ENCODE data around the gene SPACA4.
"Not testable (repeated sequence)": the region's sequence is repeated elsewhere in the genome, so short reads cannot be mapped to it uniquely, and the experiment has no call there.

The SPACA4 gene

GRCh38 chr19:48630296-48631063 is 23.9 kb downstream of the SPACA4 start:
- peak overlapping the region in 1 of 2 donors; percentile 10 for H3K4me3 ChIP-seq (replicated peaks in 1 of 2; ENCODE audit: low read depth in 2 of 2, low read length in 2 of 2)
- peak; percentile 10 for TF ChIP-seq CTCF (IDR thresholded peaks at IDR 0.05; ENCODE audit: low read depth, low read length)
- peak; percentile 58 to 87 for DNase-seq (ENCODE audit: low read depth in 2 of 2)

GRCh38 chr19:48631225-48631624 is 24.7 kb downstream of the SPACA4 start:
- no peak for TF ChIP-seq CTCF (IDR thresholded peaks at IDR 0.05; ENCODE audit: low read depth, low read length)
- no peak overlapping the region for H3K4me3 ChIP-seq (replicated peaks in 1 of 2; ENCODE audit: low read depth in 2 of 2, low read length in 2 of 2)
- DNase-seq (ENCODE audit: low read depth in 2 of 2): no peak

- not testable (repeated sequence) for H3K4me3 ChIP-seq (replicated peaks in 1 of 2; ENCODE audit: low read depth in 2 of 2, low read length in 2 of 2); DNase-seq (ENCODE audit: low read depth in 2 of 2)
Observed at GRCh38 chr19:48632286-48632685, 25.7 kb downstream of the SPACA4 start.

GRCh38 chr19:48632692-48633147 is 26.2 kb downstream of the SPACA4 start:
- no peak for TF ChIP-seq CTCF (IDR thresholded peaks at IDR 0.05; ENCODE audit: low read depth, low read length)
- H3K4me3 ChIP-seq (replicated peaks in 1 of 2; ENCODE audit: low read depth in 2 of 2, low read length in 2 of 2): no peak overlapping the region
- peak in 1 of 2 donors; percentile 53 for DNase-seq (ENCODE audit: low read depth in 2 of 2)

- H3K4me3 ChIP-seq (replicated peaks in 1 of 2; ENCODE audit: low read depth in 2 of 2, low read length in 2 of 2): no peak overlapping the region
- DNase-seq (ENCODE audit: low read depth in 2 of 2): no peak
- TF ChIP-seq CTCF (IDR thresholded peaks at IDR 0.05; ENCODE audit: low read depth, low read length): no peak
Observed at GRCh38 chr19:48633148-48634035, 26.9 kb downstream of the SPACA4 start.

GRCh38 chr19:48634036-48634342 is 27.4 kb downstream of the SPACA4 start:
- no peak for TF ChIP-seq CTCF (IDR thresholded peaks at IDR 0.05; ENCODE audit: low read depth, low read length)
- no peak for DNase-seq (ENCODE audit: low read depth in 2 of 2)
- no peak overlapping the region for H3K4me3 ChIP-seq (replicated peaks in 1 of 2; ENCODE audit: low read depth in 2 of 2, low read length in 2 of 2)
